Liver (tissue), 9 donors: ENCODE measurements around the gene EXOC7. TPM values are rescaled to one million over a fixed set of nuclear protein-coding genes. Genes with fewer than 3 reads are reported as not detected.

Experiments
- DNase-seq: peaks from one replicate; pipeline ENCODE4 v3.0.0-alpha.2; 2017; ENCODE audit warnings: low spot score
- H3K27ac ChIP-seq, 2 donors: one replicate each; pipeline ENCODE4 v1.7.0; 2013; ENCODE audit warnings: inconsistent platforms in 2 of 2, low read length in 2 of 2, control low read depth in 1 of 2, low read depth in 1 of 2, mild to moderate bottlenecking in 1 of 2
- H3K27me3 ChIP-seq, 4 donors: one replicate each; pipeline versions ENCODE4 v1.6.1 to v1.7.0; 2013; ENCODE audit warnings: low read length in 3 of 4, inconsistent platforms in 1 of 4, mild to moderate bottlenecking in 1 of 4, moderate library complexity in 1 of 4; ENCODE audit not compliant: control insufficient read depth in 4 of 4, insufficient read depth in 4 of 4
- H3K36me3 ChIP-seq, 4 donors: one replicate each; pipeline versions ENCODE4 v1.6.1 to v1.7.0; 2013; ENCODE audit warnings: low read length in 3 of 4, mild to moderate bottlenecking in 3 of 4, low read depth in 1 of 4, moderate library complexity in 1 of 4; ENCODE audit not compliant: control insufficient read depth in 4 of 4, insufficient read depth in 3 of 4
- H3K4me1 ChIP-seq, 4 donors: one replicate each; pipeline versions ENCODE4 v1.6.1 to v1.7.0; 2013; ENCODE audit warnings: low read length in 3 of 4, mild to moderate bottlenecking in 3 of 4, moderate library complexity in 1 of 4; ENCODE audit not compliant: control insufficient read depth in 4 of 4, insufficient read depth in 4 of 4
- H3K4me3 ChIP-seq, 3 donors: one replicate each; pipeline versions ENCODE4 v1.6.1 to v1.7.0; 2013; ENCODE audit warnings: low read length in 3 of 3, control low read depth in 1 of 3, low read depth in 1 of 3, mild to moderate bottlenecking in 1 of 3
- H3K9ac ChIP-seq, 2 donors: one replicate each; pipeline ENCODE4 v1.7.0; 2013; ENCODE audit warnings: low read length in 2 of 2, mild to moderate bottlenecking in 2 of 2, moderate library complexity in 2 of 2, control low read depth in 1 of 2, low read depth in 1 of 2
- H3K9me3 ChIP-seq, 4 donors: one replicate each; pipeline versions ENCODE4 v1.6.1 to v1.7.0; 2013; ENCODE audit warnings: low read length in 3 of 4; ENCODE audit not compliant: control insufficient read depth in 4 of 4
- CTCF ChIP-seq: fragments of 150-350 bp; IDR thresholded peaks from 2 replicates; pipeline ENCODE4 v1.5.1; 2017; ENCODE audit warnings: improper control_type of control experiment, low read depth, low read length; ENCODE audit not compliant: missing input control
- EGR1 ChIP-seq, 2 donors: IDR thresholded peaks; 2 replicates each; pipeline ENCODE4 v1.6.1; 2016 to 2018; ENCODE audit warnings: antibody characterized with exemption in 2 of 2, low read depth in 2 of 2
- FOXA1 ChIP-seq: IDR thresholded peaks from 2 replicates; pipeline ENCODE4 v1.6.1; 2016; ENCODE audit warnings: antibody characterized with exemption
- FOXA2 ChIP-seq: IDR thresholded peaks from 2 replicates; pipeline ENCODE4 v1.6.1; 2016; ENCODE audit warnings: antibody characterized with exemption
- GABPA ChIP-seq, 2 donors: IDR thresholded peaks in 1 of 2; conservative IDR thresholded peaks in 1 of 2; 2 replicates each; pipeline ENCODE4 v1.6.1; 2016; ENCODE audit warnings: antibody characterized with exemption in 2 of 2, mild to moderate bottlenecking in 1 of 2, moderate library complexity in 1 of 2
- HNF4A ChIP-seq, 2 donors: conservative IDR thresholded peaks; 2 replicates each; pipeline ENCODE4 v1.6.1; 2016; ENCODE audit warnings: antibody characterized with exemption in 2 of 2, mild to moderate bottlenecking in 2 of 2
- HNF4G ChIP-seq: IDR thresholded peaks from 2 replicates; pipeline ENCODE4 v1.6.1; 2016; ENCODE audit warnings: antibody characterized with exemption
- JUND ChIP-seq, 2 donors: IDR thresholded peaks; 2 replicates each; pipeline ENCODE4 v1.6.1; 2016; ENCODE audit warnings: antibody characterized with exemption in 2 of 2
- MAX ChIP-seq: IDR thresholded peaks from 2 replicates; pipeline ENCODE4 v1.6.1; 2016; ENCODE audit warnings: antibody characterized with exemption
- NR2F2 ChIP-seq: IDR thresholded peaks from 2 replicates; pipeline ENCODE4 v1.6.1; 2016; ENCODE audit warnings: antibody characterized with exemption
- RAD21 ChIP-seq, 2 donors: IDR thresholded peaks; 2 replicates each; pipeline ENCODE4 v1.6.1; 2016; ENCODE audit warnings: antibody characterized with exemption in 2 of 2, mild to moderate bottlenecking in 2 of 2
- RXRA ChIP-seq, 2 donors: IDR thresholded peaks; 2 replicates each; pipeline ENCODE4 v1.6.1; 2017 to 2018; ENCODE audit warnings: antibody characterized with exemption in 2 of 2, mild to moderate bottlenecking in 1 of 2
- SP1 ChIP-seq: IDR thresholded peaks from 2 replicates; pipeline ENCODE4 v1.6.1; 2018; ENCODE audit warnings: antibody characterized with exemption, mild to moderate bottlenecking
- TAF1 ChIP-seq: conservative IDR thresholded peaks from 2 replicates; pipeline ENCODE4 v1.6.1; 2016; ENCODE audit warnings: antibody characterized with exemption, mild to moderate bottlenecking
- YY1 ChIP-seq: IDR thresholded peaks from 2 replicates; pipeline ENCODE4 v1.6.1; 2016; ENCODE audit warnings: antibody characterized with exemption, mild to moderate bottlenecking
- ZBTB33 ChIP-seq: IDR thresholded peaks from 2 replicates; pipeline ENCODE4 v1.6.1; 2016; ENCODE audit warnings: antibody characterized with exemption
- WGBS: extraction: QIAGEN DNeasy Blood & Tissue Kit; methylation state at CpG from one replicate; pipeline ENCODE4 v1.1.7; 2013; 5-methylcytosine and 5-hydroxymethylcytosine counted together
- polyA plus RNA-seq, 2 donors: library from polyadenylated mRNA; stranded (reverse) in 1 of 2; unstranded in 1 of 2; fragments of 200-250 nt in 1 of 2; fragments of >200 nt in 1 of 2; fragmentation: Nextera tagmentation in 1 of 2; extraction: Ambion mirVana in 1 of 2; gene quantifications; one replicate each; pipeline versions ENCODE4 v1.2.1 to v1.2.3, GENCODE V29; 2013 to 2015
- total RNA-seq, 2 donors: library from RNA; depleted of rRNA; stranded (reverse); fragments of >200 nt; gene quantifications; one replicate each; pipeline ENCODE4 v1.2.3, GENCODE V29; 2014
- TF ChIP-seq, protein P1 (sequence below): IDR thresholded peaks from 2 replicates; pipeline ENCODE4 v1.6.1; 2016; ENCODE audit warnings: antibody characterized with exemption
- TF ChIP-seq, protein P2 (sequence below): IDR thresholded peaks from 2 replicates; pipeline ENCODE4 v1.6.1; 2016; ENCODE audit warnings: antibody characterized with exemption, mild to moderate bottlenecking
- donor health status: healthy.
- donor health status: healthy.
- donor health status: healthy.
- donor health status: healthy.
- donor health status: healthy.

EXOC7 gene
- total and polyA plus RNA-seq, 4 donors: 28.0 to 64.8 (median 38.2) TPM

DNA sequence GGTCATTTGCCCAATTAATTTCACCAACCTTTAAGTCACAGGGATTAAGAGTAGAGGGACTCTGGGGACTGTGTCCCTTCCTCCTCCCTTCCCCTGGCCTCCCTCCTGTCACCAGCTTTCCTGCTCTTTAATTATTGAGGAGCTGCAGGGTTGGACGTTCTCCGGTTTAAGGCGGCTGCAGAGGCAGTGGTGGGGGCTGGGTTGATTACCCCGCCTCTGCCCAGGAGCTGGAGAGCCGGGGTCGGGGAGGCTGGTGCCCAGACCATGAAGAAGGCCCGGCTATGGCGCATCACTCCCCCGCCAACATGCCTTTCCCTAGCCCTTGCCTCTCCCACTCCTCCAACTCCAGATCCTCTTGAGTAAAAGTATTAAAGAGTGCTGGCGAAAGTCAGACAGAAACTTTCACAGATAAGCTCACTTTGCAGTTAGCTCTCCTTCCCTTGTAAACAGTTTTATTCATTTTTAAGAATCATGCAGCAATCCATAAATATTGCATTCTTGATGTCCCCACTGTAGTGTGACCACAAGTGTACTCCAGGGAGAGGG is 38.5 kb upstream of the EXOC7 start:
- Histone ChIP-seq H3K4me3 (no peak overlapping the region), H3K36me3 (no peaks in the 10 kb centered on the region), H3K27ac (no peak overlapping the region), H3K4me1 (peaks cover 2 to 18% (median 9%) of the 10 kb centered on the region in 4 donors), H3K9me3 (no peaks in the 10 kb centered on the region), H3K27me3 (peaks cover 0 to 3% (median 1%) of the 10 kb centered on the region in 4 donors), H3K9ac (no peak overlapping the region)
- peak; percentile 30 for DNase-seq
- TF ChIP-seq, protein P1, sequence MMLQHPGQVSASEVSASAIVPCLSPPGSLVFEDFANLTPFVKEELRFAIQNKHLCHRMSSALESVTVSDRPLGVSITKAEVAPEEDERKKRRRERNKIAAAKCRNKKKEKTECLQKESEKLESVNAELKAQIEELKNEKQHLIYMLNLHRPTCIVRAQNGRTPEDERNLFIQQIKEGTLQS: no peak
- TF ChIP-seq EGR1 (IDR thresholded peaks at IDR 0.05; ENCODE audit: low read depth in 2 of 2) (no peak), TAF1 (no peak), RAD21 (IDR thresholded peaks at IDR 0.05) (no peak), SP1 (no peak), FOXA2 (no peak), FOXA1 (no peak), HNF4G (no peak), RXRA (IDR thresholded peaks at IDR 0.05) (no peak), YY1 (no peak), HNF4A (conservative IDR thresholded peaks at IDR 0.05) (no peak), JUND (IDR thresholded peaks at IDR 0.05) (no peak), GABPA (IDR thresholded peaks at IDR 0.05 in 1 of 2, conservative IDR thresholded peaks at IDR 0.05 in 1 of 2) (no peak), CTCF (no peak), ZBTB33 (no peak), NR2F2 (no peak), MAX (no peak)
- TF ChIP-seq, protein P2, sequence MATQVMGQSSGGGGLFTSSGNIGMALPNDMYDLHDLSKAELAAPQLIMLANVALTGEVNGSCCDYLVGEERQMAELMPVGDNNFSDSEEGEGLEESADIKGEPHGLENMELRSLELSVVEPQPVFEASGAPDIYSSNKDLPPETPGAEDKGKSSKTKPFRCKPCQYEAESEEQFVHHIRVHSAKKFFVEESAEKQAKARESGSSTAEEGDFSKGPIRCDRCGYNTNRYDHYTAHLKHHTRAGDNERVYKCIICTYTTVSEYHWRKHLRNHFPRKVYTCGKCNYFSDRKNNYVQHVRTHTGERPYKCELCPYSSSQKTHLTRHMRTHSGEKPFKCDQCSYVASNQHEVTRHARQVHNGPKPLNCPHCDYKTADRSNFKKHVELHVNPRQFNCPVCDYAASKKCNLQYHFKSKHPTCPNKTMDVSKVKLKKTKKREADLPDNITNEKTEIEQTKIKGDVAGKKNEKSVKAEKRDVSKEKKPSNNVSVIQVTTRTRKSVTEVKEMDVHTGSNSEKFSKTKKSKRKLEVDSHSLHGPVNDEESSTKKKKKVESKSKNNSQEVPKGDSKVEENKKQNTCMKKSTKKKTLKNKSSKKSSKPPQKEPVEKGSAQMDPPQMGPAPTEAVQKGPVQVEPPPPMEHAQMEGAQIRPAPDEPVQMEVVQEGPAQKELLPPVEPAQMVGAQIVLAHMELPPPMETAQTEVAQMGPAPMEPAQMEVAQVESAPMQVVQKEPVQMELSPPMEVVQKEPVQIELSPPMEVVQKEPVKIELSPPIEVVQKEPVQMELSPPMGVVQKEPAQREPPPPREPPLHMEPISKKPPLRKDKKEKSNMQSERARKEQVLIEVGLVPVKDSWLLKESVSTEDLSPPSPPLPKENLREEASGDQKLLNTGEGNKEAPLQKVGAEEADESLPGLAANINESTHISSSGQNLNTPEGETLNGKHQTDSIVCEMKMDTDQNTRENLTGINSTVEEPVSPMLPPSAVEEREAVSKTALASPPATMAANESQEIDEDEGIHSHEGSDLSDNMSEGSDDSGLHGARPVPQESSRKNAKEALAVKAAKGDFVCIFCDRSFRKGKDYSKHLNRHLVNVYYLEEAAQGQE: no peak
- WGBS: 77% methylated on average over 10 of the region's 10 CpGs
